Measurements from ENCODE around the gene SRBD1.

DNA sequence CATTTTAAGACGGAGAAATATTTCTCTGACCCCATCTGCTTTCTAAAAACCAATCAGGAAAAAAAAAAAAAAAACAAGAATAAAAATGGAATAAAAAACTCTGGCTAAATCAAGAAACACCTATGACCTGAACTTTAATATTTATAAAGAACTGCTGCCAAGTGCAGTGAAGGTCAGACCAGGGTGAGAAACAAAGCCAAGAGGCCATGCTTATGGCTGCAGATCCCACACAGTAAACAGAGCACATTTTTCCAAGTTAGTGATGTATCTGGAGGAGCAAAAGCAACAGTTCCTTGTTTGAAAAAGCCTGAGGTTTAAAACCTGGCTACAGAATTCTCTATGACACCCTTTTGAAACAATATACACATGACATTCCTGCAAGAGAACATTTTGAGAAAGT is 242.3 kb downstream of the SRBD1 start:
- TF ChIP-seq EMX1 (CRISPR knock-in tag; IDR thresholded peaks at IDR 0.05) (no peak), ESRRA (CRISPR knock-in tag; IDR thresholded peaks at IDR 0.05; ENCODE audit: borderline replicate concordance) (no peak), MYBL2 (CRISPR knock-in tag; IDR thresholded peaks at IDR 0.05) (no peak), CREM (CRISPR knock-in tag; IDR thresholded peaks at IDR 0.05) (no peak), TCF7 (CRISPR knock-in tag; IDR thresholded peaks at IDR 0.05; ENCODE audit: low read depth) (no peak), CBFB (CRISPR knock-in tag; IDR thresholded peaks at IDR 0.05; ENCODE audit: low read depth) (no peak), FOXK1 (CRISPR knock-in tag; IDR thresholded peaks at IDR 0.05) (no peak), CTCF (IDR thresholded peaks at IDR 0.05) (no peak), STAT6 (CRISPR knock-in tag; conservative IDR thresholded peaks at IDR 0.05; ENCODE audit: low read depth) (no peak)

Measured in WTC11 (cell line).